Activated T-helper 1 cell treated with anti-CD3 and anti-CD28 coated beads, Interleukin-2, amount 50 U/mL, for 16 hours (primary cell): ENCODE results near the gene CUL9.
A peak's percentile ranks its signal among the peaks of the same experiment; 100 is the strongest.

Experiments
- DNase-seq, 2 donors: peaks; one replicate each; pipeline ENCODE4 v3.0.0-alpha.2; 2020; ENCODE audit warnings: low read depth in 1 of 2, low spot score in 1 of 2

The CUL9 gene

GRCh38 chr6:43269273-43270007 lies 87.4 kb downstream of the CUL9 start:
- DNase-seq = peak in 1 of 2 donors; percentile 17

DNA sequence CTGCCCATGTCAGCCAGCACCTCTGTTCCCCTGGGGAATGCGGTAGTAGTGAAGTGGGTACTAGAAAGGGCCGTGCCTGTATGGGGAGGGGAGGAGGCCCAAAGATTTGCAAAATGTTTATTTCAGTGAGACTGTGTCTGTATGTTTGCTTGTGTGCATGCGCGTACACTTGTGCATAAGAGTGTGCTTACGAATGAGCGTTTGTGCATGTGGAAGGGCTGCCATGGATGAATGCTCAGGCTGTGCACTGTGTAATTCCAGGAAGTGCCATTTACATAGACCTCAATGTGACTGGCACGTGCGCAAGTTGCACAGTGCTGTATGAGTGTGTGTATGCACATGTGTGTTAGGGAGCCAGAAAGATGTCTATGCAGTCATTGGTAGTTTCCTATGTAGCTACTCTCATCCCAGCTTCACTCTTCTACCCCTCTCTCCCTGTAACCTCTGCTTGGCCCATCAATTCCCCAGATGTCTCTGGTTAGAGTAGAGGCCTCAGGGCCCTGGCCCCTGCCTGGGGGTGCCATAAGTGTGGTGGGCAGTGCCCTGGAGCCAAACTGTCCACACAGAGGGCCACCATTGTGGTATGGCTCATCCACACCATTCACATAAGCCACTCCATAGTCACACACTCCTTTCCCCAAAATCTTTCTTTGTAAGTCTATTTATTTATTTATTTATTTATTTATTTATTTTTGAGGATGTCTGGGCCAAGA lies 89.3 kb downstream of the CUL9 start:
- no peak for DNase-seq

GRCh38 chr6:43271944-43272343 lies 89.9 kb downstream of the CUL9 start:
- no peak for DNase-seq

DNA sequence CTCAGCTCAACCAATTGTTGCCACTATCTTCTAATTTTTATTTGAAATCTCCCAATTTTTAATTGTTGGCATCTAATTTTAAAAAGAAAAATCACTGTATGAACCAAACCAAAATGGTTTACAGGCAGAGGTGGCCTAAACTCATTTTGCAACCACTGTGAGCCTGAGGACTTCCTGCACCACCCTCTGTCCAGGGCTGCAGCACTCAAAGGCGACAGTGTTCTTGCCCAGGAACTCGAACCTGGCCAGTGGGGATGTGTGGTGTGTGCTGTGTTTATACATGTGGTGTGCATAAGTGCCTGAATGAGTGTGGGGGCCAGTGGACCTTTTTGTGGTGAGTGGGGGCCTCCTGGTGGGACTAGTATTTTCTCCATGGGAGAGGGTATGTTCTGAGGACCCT lies 91.7 kb downstream of the CUL9 start:
- no peak for DNase-seq
